ENCODE measurements around the gene ZNF276.

- TF ChIP-seq CTCF (IDR thresholded peaks at IDR 0.05; ENCODE audit: low read length) (no peak), EZH2 (IDR thresholded peaks at IDR 0.05; ENCODE audit: borderline replicate concordance, low read length) (no peak)
These were observed 24.1 kb upstream of the ZNF276 start for GRCh38 chr16:89697161-89697615.

Data from OCI-LY1 (cell line).